Skeletal muscle tissue (tissue), 4 donors: Measurements from ENCODE around the gene TNS4. TPM values are rescaled to one million over a fixed set of nuclear protein-coding genes. Genes with fewer than 3 reads are reported as not detected.

ENCODE experiments used
- H3K27ac ChIP-seq: one replicate; pipeline ENCODE4 v1.7.0; 2013; ENCODE audit warnings: mild to moderate bottlenecking, low read depth, low read length, inconsistent platforms
- H3K27me3 ChIP-seq, 3 donors: one replicate each; pipeline ENCODE4 v1.7.0; 2013; ENCODE audit warnings: low read length in 3 of 3; ENCODE audit not compliant: control insufficient read depth in 3 of 3, insufficient read depth in 3 of 3
- H3K36me3 ChIP-seq, 3 donors: one replicate each; pipeline ENCODE4 v1.7.0; 2013; ENCODE audit warnings: low read length in 3 of 3; ENCODE audit not compliant: control insufficient read depth in 3 of 3, insufficient read depth in 3 of 3
- H3K4me1 ChIP-seq, 3 donors: one replicate each; pipeline ENCODE4 v1.7.0; 2013; ENCODE audit warnings: low read length in 3 of 3, mild to moderate bottlenecking in 3 of 3; ENCODE audit not compliant: control insufficient read depth in 3 of 3, insufficient read depth in 3 of 3
- H3K4me3 ChIP-seq, 3 donors: one replicate each; pipeline ENCODE4 v1.7.0; 2013; ENCODE audit warnings: low read length in 3 of 3
- H3K9ac ChIP-seq, 3 donors: one replicate each; pipeline ENCODE4 v1.7.0; 2013; ENCODE audit warnings: low read length in 3 of 3, mild to moderate bottlenecking in 3 of 3, moderate library complexity in 2 of 3, low read depth in 1 of 3
- H3K9me3 ChIP-seq, 3 donors: one replicate each; pipeline ENCODE4 v1.7.0; 2013; ENCODE audit warnings: low read length in 3 of 3; ENCODE audit not compliant: control insufficient read depth in 3 of 3
- total RNA-seq: library from RNA; depleted of rRNA; stranded (reverse); fragments of >200 nt; gene quantifications from one replicate; pipeline ENCODE4 v1.2.3, GENCODE V29; 2014
- donor health status: Osteomylitis.

Gene TNS4
- total RNA-seq, 1 donor from 2014 or later, result not detected

- H3K36me3 ChIP-seq, result peaks cover 0 to 6% (median under 1%) of the 10 kb centered on the region in 3 donors
- peaks cover 15 to 26% (median 24%) of the 10 kb centered on the region in 3 donors for H3K4me1 ChIP-seq
- H3K27me3 ChIP-seq, result peaks cover 0 to 5% (median 5%) of the 10 kb centered on the region in 3 donors
- H3K4me3 ChIP-seq, result peak overlapping the region; percentile 46 to 69 (median 67)
- no peaks in the 10 kb centered on the region for H3K9me3 ChIP-seq
- peak overlapping the region; percentile 59 to 79 (median 79) for H3K9ac ChIP-seq
- peak overlapping the region; percentile 80 for H3K27ac ChIP-seq
These were observed 58.8 kb downstream of the TNS4 start for GRCh38 chr17:40442392-40443195.

- H3K9me3 ChIP-seq, result no peaks in the 10 kb centered on the region
- H3K4me1 ChIP-seq, result peaks cover 3 to 12% (median 9%) of the 10 kb centered on the region in 3 donors
- no peaks in the 10 kb centered on the region for H3K36me3 ChIP-seq
- no peak overlapping the region for H3K27ac ChIP-seq
- peaks cover 0 to 5% (median 5%) of the 10 kb centered on the region in 3 donors for H3K27me3 ChIP-seq
- no peak overlapping the region for H3K9ac ChIP-seq
- H3K4me3 ChIP-seq, result no peak overlapping the region
These were observed 61.3 kb downstream of the TNS4 start for GRCh38 chr17:40440166-40440565.

GRCh38 chr17:40437095-40437732, 64.2 kb downstream of the TNS4 start:
- Histone ChIP-seq H3K36me3 (no peaks in the 10 kb centered on the region), H3K27ac (no peak overlapping the region)

GRCh38 chr17:40436636-40437035, 64.8 kb downstream of the TNS4 start:
- Histone ChIP-seq H3K27me3 (no peaks in the 10 kb centered on the region), H3K27ac (no peak overlapping the region), H3K9ac (peak overlapping the region in 1 of 3 donors; percentile 14), H3K4me1 (peaks cover 10% of the 10 kb centered on the region in 3 donors), H3K36me3 (no peaks in the 10 kb centered on the region), H3K4me3 (no peak overlapping the region), H3K9me3 (no peaks in the 10 kb centered on the region)

More at GRCh38 chr17:40437095-40437732, 64.2 kb downstream of the TNS4 start:
- Histone ChIP-seq H3K9ac (no peak overlapping the region), H3K4me1 (peaks cover 10 to 11% (median 10%) of the 10 kb centered on the region in 3 donors), H3K4me3 (no peak overlapping the region), H3K27me3 (no peaks in the 10 kb centered on the region), H3K9me3 (no peaks in the 10 kb centered on the region)

GRCh38 chr17:40433551-40434415, 67.6 kb downstream of the TNS4 start:
- peak overlapping the region; percentile 12 for H3K27ac ChIP-seq
- peak overlapping the region in 1 of 3 donors; percentile 10 for H3K9ac ChIP-seq
- no peaks in the 10 kb centered on the region for H3K9me3 ChIP-seq
- no peaks in the 10 kb centered on the region for H3K27me3 ChIP-seq
- H3K4me3 ChIP-seq, result no peak overlapping the region
- peaks cover 7 to 10% (median 9%) of the 10 kb centered on the region in 3 donors for H3K4me1 ChIP-seq
- no peaks in the 10 kb centered on the region for H3K36me3 ChIP-seq

- Histone ChIP-seq H3K36me3 (no peaks in the 10 kb centered on the region), H3K27me3 (no peaks in the 10 kb centered on the region), H3K27ac (peak overlapping the region; percentile 12), H3K9ac (peak overlapping the region in 1 of 3 donors; percentile 10), H3K9me3 (no peaks in the 10 kb centered on the region), H3K4me1 (peaks cover 7 to 10% (median 9%) of the 10 kb centered on the region in 3 donors), H3K4me3 (no peak overlapping the region)
These were observed 68.4 kb downstream of the TNS4 start for GRCh38 chr17:40432864-40433528.

GRCh38 chr17:40431231-40431602, 70.2 kb downstream of the TNS4 start:
- Histone ChIP-seq H3K9me3 (no peaks in the 10 kb centered on the region), H3K4me1 (peaks cover 7 to 10% (median 9%) of the 10 kb centered on the region in 3 donors), H3K27ac (no peak overlapping the region), H3K4me3 (no peak overlapping the region), H3K36me3 (no peaks in the 10 kb centered on the region), H3K9ac (no peak overlapping the region), H3K27me3 (no peaks in the 10 kb centered on the region)

GRCh38 chr17:40430272-40431230, 70.9 kb downstream of the TNS4 start:
- Histone ChIP-seq H3K4me1 (peaks cover 7 to 13% (median 9%) of the 10 kb centered on the region in 3 donors), H3K9me3 (no peaks in the 10 kb centered on the region), H3K4me3 (no peak overlapping the region), H3K9ac (no peak overlapping the region), H3K27ac (no peak overlapping the region), H3K27me3 (no peaks in the 10 kb centered on the region), H3K36me3 (no peaks in the 10 kb centered on the region)
